DOHH2 (cell line): ENCODE measurements around the gene PPM1H.

Experiments
- EZH2phosphoT487 ChIP-seq: fragments of 200-600 bp; sonication (generic); IDR thresholded peaks from 2 replicates; pipeline ENCODE4 v1.6.1; 2017; ENCODE audit warnings: borderline replicate concordance, mild to moderate bottlenecking, antibody characterized with exemption, low read length, moderate library complexity, mixed read lengths
- TF ChIP-seq, protein P1 (sequence below): fragments of 200-600 bp; sonication (generic); IDR thresholded peaks from one replicate; pipeline ENCODE4 v1.5.1; 2014; ENCODE audit warnings: antibody characterized with exemption, mild to moderate bottlenecking, low read depth, low read length; ENCODE audit not compliant: poor library complexity, severe bottlenecking

DNA sequence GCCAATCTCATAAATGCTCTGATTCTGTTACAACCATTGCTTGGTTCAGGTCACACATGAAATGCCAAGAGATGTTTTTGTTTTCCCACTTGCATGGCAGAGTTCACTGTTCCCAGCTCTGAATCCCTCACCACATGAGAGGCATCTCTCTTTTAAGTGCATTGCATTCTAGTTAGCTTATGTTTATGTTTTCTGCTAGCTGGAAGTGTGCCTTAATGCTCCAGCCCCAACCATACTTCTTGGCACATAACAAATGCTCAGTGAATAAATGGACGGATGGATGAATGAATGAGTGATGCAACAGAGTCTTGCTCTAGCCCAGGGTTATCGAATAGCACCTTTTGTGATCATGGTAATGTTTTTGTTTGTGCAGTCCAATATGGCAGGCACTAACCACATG is 197.3 kb downstream of the PPM1H start:
- TF ChIP-seq, protein P1, sequence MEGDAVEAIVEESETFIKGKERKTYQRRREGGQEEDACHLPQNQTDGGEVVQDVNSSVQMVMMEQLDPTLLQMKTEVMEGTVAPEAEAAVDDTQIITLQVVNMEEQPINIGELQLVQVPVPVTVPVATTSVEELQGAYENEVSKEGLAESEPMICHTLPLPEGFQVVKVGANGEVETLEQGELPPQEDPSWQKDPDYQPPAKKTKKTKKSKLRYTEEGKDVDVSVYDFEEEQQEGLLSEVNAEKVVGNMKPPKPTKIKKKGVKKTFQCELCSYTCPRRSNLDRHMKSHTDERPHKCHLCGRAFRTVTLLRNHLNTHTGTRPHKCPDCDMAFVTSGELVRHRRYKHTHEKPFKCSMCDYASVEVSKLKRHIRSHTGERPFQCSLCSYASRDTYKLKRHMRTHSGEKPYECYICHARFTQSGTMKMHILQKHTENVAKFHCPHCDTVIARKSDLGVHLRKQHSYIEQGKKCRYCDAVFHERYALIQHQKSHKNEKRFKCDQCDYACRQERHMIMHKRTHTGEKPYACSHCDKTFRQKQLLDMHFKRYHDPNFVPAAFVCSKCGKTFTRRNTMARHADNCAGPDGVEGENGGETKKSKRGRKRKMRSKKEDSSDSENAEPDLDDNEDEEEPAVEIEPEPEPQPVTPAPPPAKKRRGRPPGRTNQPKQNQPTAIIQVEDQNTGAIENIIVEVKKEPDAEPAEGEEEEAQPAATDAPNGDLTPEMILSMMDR: no peak
- no peak for TF ChIP-seq EZH2phosphoT487
